ENCODE results near the gene SEM1. TPM values are rescaled to one million over a fixed set of nuclear protein-coding genes. Genes with fewer than 3 reads are reported as not detected.
"Not testable (repeated sequence)": the region's sequence is repeated elsewhere in the genome, so short reads cannot be mapped to it uniquely, and the experiment has no call there.

The SEM1 gene
- total and polyA plus RNA-seq, 2 donors (not counting 3 experiments of a cell fraction or from before 2014, with no cell fraction given) = 16.7 to 81.6 TPM

DNA sequence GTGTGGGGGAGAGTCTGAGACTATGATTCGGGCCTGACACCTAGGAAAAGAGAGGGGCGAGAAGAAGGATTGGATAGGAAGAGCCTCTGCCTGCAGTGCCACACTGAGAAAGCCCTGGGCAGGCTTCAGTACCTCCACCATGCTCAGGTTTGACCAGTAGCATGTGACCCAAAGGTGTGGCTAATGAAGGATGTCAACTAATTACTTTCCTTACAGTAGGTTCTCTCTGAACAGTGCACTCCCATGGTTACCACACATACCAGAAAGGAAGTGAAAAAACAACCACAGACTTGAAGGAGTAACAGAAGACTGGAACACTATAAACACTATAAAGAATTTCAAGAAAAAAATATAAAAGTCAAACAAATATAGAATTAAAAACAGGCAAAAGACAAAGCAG lies 46.2 kb downstream of the SEM1 start:
- Histone ChIP-seq H3K27me3 (ENCODE audit: control insufficient read depth in 2 of 2, insufficient read depth in 2 of 2, low read length in 2 of 2) (no peaks in the 10 kb centered on the region), H2AFZ (ENCODE audit: low read depth, low read length) (no peak overlapping the region), H3K4me3 (replicated peaks in 1 of 3; ENCODE audit: insufficient read depth in 1 of 3, low read depth in 1 of 3, low read length in 3 of 3) (no peak overlapping the region), H3K79me2 (ENCODE audit: control insufficient read depth, insufficient read depth, low read length) (no peaks in the 10 kb centered on the region), H3K9ac (replicated peaks; ENCODE audit: extremely low read depth, insufficient read depth, low read length) (no peak overlapping the region), H3K4me1 (ENCODE audit: control insufficient read depth, extremely low read depth, insufficient read depth, low read length) (peaks cover 4% of the 10 kb centered on the region), H3K9me3 (replicated peaks; ENCODE audit: control insufficient read depth, insufficient read depth, low read length) (no peaks in the 10 kb centered on the region), H3K27ac (ENCODE audit: insufficient read depth, low read depth, low read length) (no peak overlapping the region), H3K36me3 (ENCODE audit: control insufficient read depth in 2 of 2, extremely low read depth in 1 of 2, insufficient read depth in 2 of 2, low read length in 2 of 2) (no peaks in the 10 kb centered on the region), H4K20me1 (replicated peaks; ENCODE audit: control insufficient read depth, extremely low read depth, insufficient read depth, low read length) (no peaks in the 10 kb centered on the region), H3K4me2 (ENCODE audit: insufficient read depth, low read length) (no peak overlapping the region), H3K9me1 (replicated peaks; ENCODE audit: control insufficient read depth, extremely low read depth, insufficient read depth, low read length) (no peaks in the 10 kb centered on the region)
- FAIRE-seq = no peak
- no peak for DNase-seq (ENCODE audit: low read depth, low spot score)
- POLR2A ChIA-PET = no interaction called here
- TF ChIP-seq GATA2 (IDR thresholded peaks at IDR 0.05; ENCODE audit: insufficient read depth, insufficient read length, low read depth, low read length) (no peak), POLR2A (IDR thresholded peaks at IDR 0.05; ENCODE audit: low read depth, low read length) (no peak), JUN (IDR thresholded peaks at IDR 0.05; ENCODE audit: borderline replicate concordance, insufficient read depth, insufficient read length, low read depth) (no peak), MYC (IDR thresholded peaks at IDR 0.05; ENCODE audit: low read depth, low read length) (no peak), EZH2 (IDR thresholded peaks at IDR 0.05; ENCODE audit: borderline replicate concordance, low read depth, low read length, severe bottlenecking) (no peak), POLR2AphosphoS5 (IDR thresholded peaks at IDR 0.05; ENCODE audit: insufficient read depth, low read depth, low read length) (no peak), CTCF (IDR thresholded peaks at IDR 0.05; ENCODE audit: extremely low read depth in 1 of 2, insufficient read depth in 1 of 2, low read depth in 1 of 2, low read length in 2 of 2) (no peak), FOS (IDR thresholded peaks at IDR 0.05; ENCODE audit: borderline replicate concordance, insufficient read depth, low read length) (no peak)
- TF ChIP-seq, protein P1, sequence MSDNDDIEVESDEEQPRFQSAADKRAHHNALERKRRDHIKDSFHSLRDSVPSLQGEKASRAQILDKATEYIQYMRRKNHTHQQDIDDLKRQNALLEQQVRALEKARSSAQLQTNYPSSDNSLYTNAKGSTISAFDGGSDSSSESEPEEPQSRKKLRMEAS (IDR thresholded peaks at IDR 0.05; ENCODE audit: insufficient read depth, insufficient read length) = no peak
- no TSS peak for BruUV-seq (replicated peaks)
- intact Hi-C loops (cut with micrococcal nuclease) = no loop called here
- CTCF ChIA-PET = no interaction called here
- dilution Hi-C loops (cut with MboI; ENCODE audit: extremely low pct_ligation_motif_present, low sequenced_read_pairs) = no loop called here

GRCh38 chr7:96662151-96662550 lies 47.5 kb downstream of the SEM1 start:
- H3K4me2 ChIP-seq (ENCODE audit: insufficient read depth, low read length); DNase-seq (ENCODE audit: low read depth, low spot score); H3K36me3 ChIP-seq (ENCODE audit: control insufficient read depth in 2 of 2, extremely low read depth in 1 of 2, insufficient read depth in 2 of 2, low read length in 2 of 2); POLR2A ChIA-PET; H3K27ac ChIP-seq (ENCODE audit: insufficient read depth, low read depth, low read length); H3K4me3 ChIP-seq (replicated peaks in 1 of 3; ENCODE audit: insufficient read depth in 1 of 3, low read depth in 1 of 3, low read length in 3 of 3); H3K9me1 ChIP-seq (replicated peaks; ENCODE audit: control insufficient read depth, extremely low read depth, insufficient read depth, low read length); intact Hi-C loops (cut with micrococcal nuclease); dilution Hi-C loops (cut with MboI; ENCODE audit: extremely low pct_ligation_motif_present, low sequenced_read_pairs); H2AFZ ChIP-seq (ENCODE audit: low read depth, low read length); H3K27me3 ChIP-seq (ENCODE audit: control insufficient read depth in 2 of 2, insufficient read depth in 2 of 2, low read length in 2 of 2); H3K9ac ChIP-seq (replicated peaks; ENCODE audit: extremely low read depth, insufficient read depth, low read length); BruUV-seq (replicated peaks); FAIRE-seq; H3K79me2 ChIP-seq (ENCODE audit: control insufficient read depth, insufficient read depth, low read length); H3K9me3 ChIP-seq (replicated peaks; ENCODE audit: control insufficient read depth, insufficient read depth, low read length); H4K20me1 ChIP-seq (replicated peaks; ENCODE audit: control insufficient read depth, extremely low read depth, insufficient read depth, low read length): not testable (repeated sequence)
- CTCF ChIA-PET = interaction anchor here (1.0 kb wide), 1 partner anchor 24 kb away, joined by 4 read pairs; no protein-coding TSS in a partner anchor
- H3K4me1 ChIP-seq (ENCODE audit: control insufficient read depth, extremely low read depth, insufficient read depth, low read length) = peaks cover 17% of the 10 kb centered on the region
